GM23248 (cell line): Measurements from ENCODE around the gene CPEB3. TPM values are rescaled to one million over a fixed set of nuclear protein-coding genes. Genes with fewer than 3 reads are reported as not detected.
A peak's percentile ranks its signal among the peaks of the same experiment; 100 is the strongest.

Experiments
- DNase-seq: peaks from one replicate; pipeline ENCODE4 v3.0.0-alpha.2; 2015
- H2AFZ ChIP-seq: fragments of 200-600 bp; sonication (generic); 2 replicates; pipeline ENCODE4 v1.6.1; 2016; ENCODE audit warnings: antibody characterized with exemption
- H3F3A ChIP-seq: fragments of 200-600 bp; sonication (generic); 2 replicates; pipeline ENCODE4 v1.6.1; 2016; ENCODE audit warnings: mild to moderate bottlenecking, antibody characterized with exemption, mixed run types; ENCODE audit not compliant: insufficient read depth
- H3K27ac ChIP-seq: fragments of 200-600 bp; sonication (generic); 2 replicates; pipeline ENCODE4 v1.5.1; 2016; ENCODE audit warnings: mild to moderate bottlenecking
- H3K27me3 ChIP-seq: fragments of 200-600 bp; sonication (generic); replicated peaks from 2 replicates; pipeline ENCODE4 v1.6.1; 2016; ENCODE audit warnings: mild to moderate bottlenecking; ENCODE audit not compliant: insufficient read depth
- H3K36me3 ChIP-seq: fragments of 200-600 bp; sonication (generic); 2 replicates; pipeline ENCODE4 v1.6.1; 2016; ENCODE audit warnings: low read depth, mild to moderate bottlenecking
- H3K4me1 ChIP-seq: fragments of 200-600 bp; sonication (generic); 2 replicates; pipeline ENCODE4 v1.6.1; 2016; ENCODE audit warnings: mild to moderate bottlenecking; ENCODE audit not compliant: insufficient read depth
- H3K4me2 ChIP-seq: fragments of 200-600 bp; sonication (generic); one replicate; pipeline ENCODE4 v1.6.1; 2016; ENCODE audit warnings: mild to moderate bottlenecking; ENCODE audit not compliant: unreplicated experiment
- H3K4me3 ChIP-seq: fragments of 200-600 bp; sonication (generic); 2 replicates; pipeline ENCODE4 v1.5.1; 2016; ENCODE audit warnings: mild to moderate bottlenecking
- H3K79me2 ChIP-seq: fragments of 200-600 bp; sonication (generic); 2 replicates; pipeline ENCODE4 v1.6.1; 2016; ENCODE audit warnings: mild to moderate bottlenecking; ENCODE audit not compliant: insufficient read depth
- H3K9ac ChIP-seq: fragments of 200-600 bp; sonication (generic); 2 replicates; pipeline ENCODE4 v1.6.1; 2016; ENCODE audit warnings: mild to moderate bottlenecking
- H3K9me2 ChIP-seq: fragments of 200-600 bp; sonication (generic); 2 replicates; pipeline ENCODE4 v1.6.1; 2016; ENCODE audit warnings: mixed run types, mild to moderate bottlenecking, moderate library complexity; ENCODE audit not compliant: insufficient read depth
- H3K9me3 ChIP-seq: fragments of 200-600 bp; sonication (generic); one replicate; pipeline ENCODE4 v1.6.1; 2017; ENCODE audit warnings: low read depth
- H4K20me1 ChIP-seq: fragments of 200-600 bp; sonication (generic); 2 replicates; pipeline ENCODE4 v1.6.0; 2016; ENCODE audit not compliant: insufficient read depth
- EZH2 ChIP-seq: fragments of 200-600 bp; sonication (generic); IDR thresholded peaks from 2 replicates; pipeline ENCODE4 v1.6.1; 2018; ENCODE audit warnings: antibody characterized with exemption, mild to moderate bottlenecking; ENCODE audit not compliant: insufficient read depth, poor library complexity, severe bottlenecking
- EZH2phosphoT487 ChIP-seq: fragments of 200-600 bp; sonication (generic); IDR thresholded peaks from 2 replicates; pipeline ENCODE4 v1.6.1; 2018; ENCODE audit warnings: antibody characterized with exemption, moderate library complexity, mild to moderate bottlenecking, low read depth; ENCODE audit not compliant: insufficient read depth
- WGBS, 2 experiments: methylation state at CpG; one replicate each; pipeline ENCODE4 v1.1.6; 2015 to 2017; ENCODE audit warnings: low lambda C conversion rate in 2 of 2, low coverage in 1 of 2; ENCODE audit errors: missing lambda C conversion rate in 2 of 2; 5-methylcytosine and 5-hydroxymethylcytosine counted together
- in situ Hi-C: fragments of 300-500 bp; cut with MboI; formaldehyde crosslinking; loops from 2 replicates; pipeline ENCODE4 v1.15.0; 2020
- polyA plus RNA-seq: library from polyadenylated mRNA; unstranded; fragments of >200 nt; fragmentation: Nextera tagmentation; extraction: Ambion mirVana; gene quantifications from 2 replicates; pipeline ENCODE4 v1.2.1, GENCODE V29; 2016
- total RNA-seq: library from RNA; depleted of rRNA; stranded (reverse); fragments of >200 nt; shearing (Covaris generic); gene quantifications from 2 replicates; pipeline ENCODE4 v1.2.3, GENCODE V29; 2014

CPEB3 gene
- total and polyA plus RNA-seq, 2 experiments from 2014 or later: 0.60 to 1.1 TPM

DNA sequence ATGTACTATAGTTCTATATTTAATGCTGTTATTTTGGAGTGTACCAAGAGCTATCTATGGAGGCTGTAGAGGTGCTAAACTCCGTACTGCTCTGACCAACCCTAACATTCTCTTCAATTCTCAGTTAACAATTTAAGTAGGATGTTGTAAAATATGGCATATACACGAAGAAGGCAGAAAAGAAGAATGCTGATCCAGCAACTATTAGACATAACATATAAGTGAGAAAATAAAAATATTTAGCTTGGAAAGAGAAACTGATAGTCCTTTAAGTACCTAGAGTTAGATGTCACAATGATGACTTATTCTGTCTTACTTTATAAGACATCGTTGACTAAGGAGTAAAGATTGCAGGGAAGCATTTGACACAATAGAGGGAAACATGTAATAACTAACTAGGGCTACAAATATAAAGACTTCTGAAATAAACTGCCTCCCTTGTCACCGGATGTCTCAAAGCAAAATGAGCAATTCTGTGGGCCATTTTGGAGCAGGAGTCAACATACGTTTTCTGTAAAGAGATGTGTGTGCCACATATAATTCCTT lies 159.5 kb downstream of the CPEB3 start:
- no peaks in the 10 kb centered on the region for H4K20me1 ChIP-seq
- no peak overlapping the region for H3K27ac ChIP-seq
- H3K79me2 ChIP-seq: no peaks in the 10 kb centered on the region
- no peaks in the 10 kb centered on the region for H3K27me3 ChIP-seq
- 63 to 70% methylated on average over 5 of the region's 5 CpGs for WGBS, 2 experiments
- no peaks in the 10 kb centered on the region for H3K9me2 ChIP-seq
- in situ Hi-C loops: no loop called here
- H3K4me3 ChIP-seq: no peak overlapping the region
- no peak for TF ChIP-seq EZH2
- TF ChIP-seq EZH2phosphoT487: no peak
- no peaks in the 10 kb centered on the region for H3F3A ChIP-seq
- no peaks in the 10 kb centered on the region for H3K9me3 ChIP-seq
- H3K9ac ChIP-seq: no peak overlapping the region
- no peak overlapping the region for H2AFZ ChIP-seq
- H3K36me3 ChIP-seq: no peaks in the 10 kb centered on the region
- no peaks in the 10 kb centered on the region for H3K4me1 ChIP-seq
- no peak for DNase-seq
- H3K4me2 ChIP-seq: no peak overlapping the region

DNA sequence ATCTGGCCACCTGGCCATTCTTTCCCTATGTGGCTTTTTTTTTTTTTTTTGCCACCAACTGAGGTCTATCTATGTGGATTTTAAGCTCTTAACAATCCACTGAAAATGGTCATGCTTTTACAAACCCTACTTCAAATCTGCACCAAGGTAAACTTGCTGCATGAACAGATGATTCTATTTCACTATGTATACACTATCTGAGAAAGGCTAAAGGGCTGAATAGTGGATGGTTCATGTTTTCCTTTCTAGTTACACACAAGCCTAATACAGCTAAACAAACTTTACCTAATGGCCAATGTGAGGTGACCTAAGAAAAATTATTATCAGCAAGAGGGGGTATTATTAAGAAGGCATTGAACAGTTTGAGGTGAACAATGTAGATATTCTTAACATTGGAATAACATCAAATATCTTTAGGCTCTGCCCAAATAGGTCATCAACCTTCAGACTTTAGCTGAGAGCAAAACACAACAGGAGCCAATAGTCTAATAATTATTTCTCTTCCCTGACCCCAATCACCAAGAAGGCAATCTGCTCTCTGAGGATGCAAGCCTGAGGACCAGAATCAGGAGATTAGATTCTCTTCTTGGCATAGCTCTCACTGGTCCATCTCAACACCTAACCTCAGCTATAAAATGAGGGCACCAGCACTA lies 160.1 kb downstream of the CPEB3 start:
- Histone ChIP-seq H3K9me3 (no peaks in the 10 kb centered on the region), H3K79me2 (no peaks in the 10 kb centered on the region), H3K9me2 (no peaks in the 10 kb centered on the region), H3K4me2 (no peak overlapping the region), H3K36me3 (no peaks in the 10 kb centered on the region), H3K27me3 (no peaks in the 10 kb centered on the region), H3K27ac (no peak overlapping the region), H3F3A (no peaks in the 10 kb centered on the region), H4K20me1 (no peaks in the 10 kb centered on the region), H3K4me3 (no peak overlapping the region), H2AFZ (no peak overlapping the region), H3K4me1 (no peaks in the 10 kb centered on the region), H3K9ac (no peak overlapping the region)
- in situ Hi-C loops: no loop called here
- no peak for TF ChIP-seq EZH2
- no peak for TF ChIP-seq EZH2phosphoT487
- DNase-seq: no peak

DNA sequence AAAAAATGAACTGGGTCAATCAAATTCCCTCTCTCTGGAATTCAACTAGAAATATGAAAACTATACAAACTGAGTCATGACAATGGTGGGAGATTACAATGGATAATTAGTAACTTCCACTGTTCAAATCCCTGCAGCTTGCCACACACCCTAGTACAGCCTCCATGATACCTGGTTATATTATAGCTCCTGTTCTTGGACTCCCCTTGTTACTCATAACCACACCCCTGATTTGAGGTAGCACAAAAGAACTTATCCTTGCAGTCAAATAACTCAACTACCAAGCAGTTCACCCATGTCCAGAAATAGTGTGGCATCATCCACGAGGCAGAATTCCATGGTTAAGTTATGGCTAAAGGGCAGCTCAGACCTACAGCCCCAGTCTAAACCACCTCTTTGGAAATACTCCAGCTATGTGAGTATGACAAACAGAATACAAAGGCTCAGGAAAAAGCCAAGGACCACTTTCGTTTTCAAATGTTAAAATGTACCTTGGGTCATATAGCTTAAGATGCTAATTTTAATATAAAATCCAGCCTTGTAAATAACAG lies 164.7 kb downstream of the CPEB3 start:
- no peak overlapping the region for H3K9ac ChIP-seq
- H3K9me2 ChIP-seq: no peaks in the 10 kb centered on the region
- H3K27me3 ChIP-seq: no peaks in the 10 kb centered on the region
- peaks cover 9% of the 10 kb centered on the region for H3K4me1 ChIP-seq
- H3F3A ChIP-seq: peaks cover 5% of the 10 kb centered on the region; the same call in 1 of the 2 replicates
- H3K27ac ChIP-seq: no peak overlapping the region
- H3K79me2 ChIP-seq: no peaks in the 10 kb centered on the region
- no peak for DNase-seq
- in situ Hi-C loops: no loop called here
- H3K9me3 ChIP-seq: no peaks in the 10 kb centered on the region
- no peaks in the 10 kb centered on the region for H4K20me1 ChIP-seq
- no peak overlapping the region for H3K4me2 ChIP-seq
- H3K4me3 ChIP-seq: no peak overlapping the region
- no peak overlapping the region for H2AFZ ChIP-seq
- no peaks in the 10 kb centered on the region for H3K36me3 ChIP-seq
- WGBS, 2 experiments: 90 to 91% methylated on average over 2 of the region's 2 CpGs
- TF ChIP-seq EZH2phosphoT487 (no peak), EZH2 (no peak)

DNA sequence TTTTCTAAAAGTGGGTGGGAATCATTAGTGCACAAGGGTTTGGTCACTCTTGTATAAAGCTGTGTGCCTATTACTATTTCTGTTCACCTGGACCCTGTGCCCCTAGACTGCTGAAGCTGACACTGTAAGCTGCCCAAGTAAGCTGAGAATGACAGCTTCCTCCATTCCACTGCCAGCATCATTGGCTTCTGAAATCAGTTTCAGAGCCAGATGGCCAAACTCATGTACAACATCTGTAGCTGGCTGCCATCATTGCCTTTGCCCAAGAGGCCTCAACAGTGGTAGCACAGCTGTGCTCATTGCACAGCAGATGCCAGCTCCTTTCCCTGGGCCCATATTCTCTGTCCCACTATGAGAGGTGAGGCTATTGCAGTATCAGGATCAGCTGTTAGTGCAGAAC lies 165.7 kb downstream of the CPEB3 start:
- Histone ChIP-seq H3K4me3 (no peak overlapping the region), H3K4me1 (peaks cover 9% of the 10 kb centered on the region), H3K79me2 (no peaks in the 10 kb centered on the region), H3F3A (peaks cover 5% of the 10 kb centered on the region; the same call in 1 of the 2 replicates), H3K9ac (no peak overlapping the region), H4K20me1 (no peaks in the 10 kb centered on the region), H3K9me2 (no peaks in the 10 kb centered on the region), H3K27me3 (no peaks in the 10 kb centered on the region), H3K4me2 (peak overlapping the region; percentile 29), H3K9me3 (no peaks in the 10 kb centered on the region), H3K27ac (no peak overlapping the region), H2AFZ (no peak overlapping the region), H3K36me3 (no peaks in the 10 kb centered on the region)
- no peak for DNase-seq
- TF ChIP-seq EZH2phosphoT487 (no peak), EZH2 (no peak)
- in situ Hi-C loops: no loop called here
